Activated CD4-positive, CD25-positive, alpha-beta regulatory T cell treated with anti-CD3 and anti-CD28 coated beads, Interleukin-2, amount 50 U/mL, for 16 hours (primary cell): ENCODE measurements around the gene HOXA11.

Experiments
- DNase-seq: peaks from one replicate; pipeline ENCODE4 v3.0.0-alpha.2; 2020; ENCODE audit warnings: low read depth, low spot score

Gene HOXA11

DNA sequence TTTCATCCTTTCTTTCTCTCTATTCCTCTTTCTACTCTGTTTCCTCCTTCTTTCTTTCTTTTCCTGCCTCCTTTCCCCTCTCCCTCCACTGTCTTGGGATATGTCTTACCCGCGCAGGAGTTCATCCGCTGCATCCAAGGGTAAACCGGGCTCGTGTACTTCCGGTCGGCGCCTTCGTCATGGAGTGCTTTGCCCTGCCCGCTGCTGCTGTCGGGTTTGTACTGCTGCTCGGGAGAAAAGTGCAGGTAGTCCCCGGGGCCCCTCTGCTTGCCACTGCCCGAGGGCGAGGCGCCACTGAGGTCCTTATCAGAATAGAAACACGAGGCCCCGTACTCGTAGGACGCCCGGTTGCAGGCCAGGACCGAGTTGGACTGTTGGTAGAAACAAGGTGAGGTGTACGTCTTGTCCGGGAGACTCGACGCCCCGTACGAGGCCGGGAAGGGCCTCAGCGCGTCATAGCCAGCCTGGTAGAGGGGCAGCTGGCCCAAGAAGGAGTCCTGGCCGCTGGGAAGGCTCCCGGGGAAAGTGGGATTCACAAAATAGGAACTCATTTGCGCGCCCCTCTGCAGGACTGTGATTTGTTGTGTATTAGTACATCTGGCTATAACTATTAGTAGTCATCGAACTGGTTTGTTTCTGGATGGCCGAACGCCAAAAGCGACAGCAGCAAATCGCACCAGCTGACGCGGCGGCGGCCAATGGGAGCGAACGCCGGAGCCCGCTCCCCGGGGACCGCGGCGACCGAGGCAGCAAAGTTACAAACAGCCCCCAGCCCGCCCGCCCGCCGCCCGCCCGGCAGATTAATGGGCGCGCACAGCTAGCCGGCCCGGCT lies 37.6 kb downstream of the HOXA11 start, which contains the start of gene HOXA6:
Gene HOXA6 (minus strand): TSS at position 576 of the 832 bp plus-strand sequence. CDS start 25 bp downstream, at position 551.
- DNase-seq = no peak

- DNase-seq = no peak
These were observed 38.4 kb downstream of the HOXA11 start for GRCh38 chr7:27146491-27147198.

DNA sequence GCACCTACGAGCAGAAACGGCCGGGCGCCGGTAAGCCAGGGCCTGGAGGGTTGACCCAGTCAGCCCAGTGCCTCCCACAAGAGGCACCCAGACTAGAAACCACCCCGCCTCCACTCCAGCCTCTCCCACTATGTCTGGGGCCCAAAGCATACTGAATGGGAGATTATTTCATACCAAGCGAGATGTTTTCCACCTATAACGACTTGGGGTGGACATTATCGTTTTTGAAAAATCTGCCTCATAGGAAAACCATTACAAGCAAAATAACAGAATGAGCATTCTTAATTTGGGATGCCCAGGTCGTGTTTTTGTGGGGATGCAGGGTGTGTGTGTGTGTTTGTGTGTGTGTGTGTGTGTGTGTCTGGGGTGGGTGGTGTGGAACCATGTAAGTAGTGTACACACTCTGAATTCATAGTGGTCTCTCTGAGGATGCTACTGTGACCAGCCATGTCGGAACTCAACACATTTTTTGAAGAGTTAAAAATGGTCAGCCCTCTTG lies 39.1 kb downstream of the HOXA11 start:
- DNase-seq = no peak

DNA sequence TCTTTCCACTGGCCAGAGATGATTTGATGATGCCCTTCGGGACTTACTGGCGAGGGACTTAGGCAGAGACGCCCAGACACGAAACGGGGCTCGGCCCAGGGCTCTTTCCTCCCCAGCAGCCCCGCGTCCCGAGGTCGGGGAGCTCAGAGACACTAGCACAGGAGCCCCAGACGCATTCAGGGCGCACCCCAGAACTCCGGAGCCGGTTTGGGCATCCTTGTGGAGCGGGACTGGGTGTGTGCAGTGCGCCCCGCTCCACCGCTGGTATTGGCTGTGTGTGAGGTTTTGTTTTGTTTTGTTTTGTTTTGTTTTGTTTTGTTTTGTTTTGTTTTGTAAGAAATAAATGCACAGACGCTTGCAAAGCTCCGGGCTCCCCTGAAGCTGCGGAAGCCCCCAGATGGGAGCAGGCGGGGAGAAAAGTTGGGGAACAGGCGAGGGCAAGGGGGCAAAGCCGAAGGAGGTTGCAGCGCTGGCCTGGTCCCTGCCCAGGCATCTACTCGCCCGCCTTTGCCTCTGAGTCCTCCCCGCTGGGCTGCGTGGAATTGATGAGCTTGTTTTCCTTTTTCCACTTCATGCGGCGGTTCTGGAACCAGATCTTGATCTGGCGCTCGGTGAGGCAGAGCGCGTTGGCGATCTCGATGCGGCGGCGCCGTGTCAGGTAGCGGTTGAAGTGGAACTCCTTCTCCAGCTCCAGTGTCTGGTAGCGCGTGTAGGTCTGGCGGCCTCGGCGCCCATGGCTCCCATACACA lies 39.7 kb downstream of the HOXA11 start:
- DNase-seq = no peak

DNA sequence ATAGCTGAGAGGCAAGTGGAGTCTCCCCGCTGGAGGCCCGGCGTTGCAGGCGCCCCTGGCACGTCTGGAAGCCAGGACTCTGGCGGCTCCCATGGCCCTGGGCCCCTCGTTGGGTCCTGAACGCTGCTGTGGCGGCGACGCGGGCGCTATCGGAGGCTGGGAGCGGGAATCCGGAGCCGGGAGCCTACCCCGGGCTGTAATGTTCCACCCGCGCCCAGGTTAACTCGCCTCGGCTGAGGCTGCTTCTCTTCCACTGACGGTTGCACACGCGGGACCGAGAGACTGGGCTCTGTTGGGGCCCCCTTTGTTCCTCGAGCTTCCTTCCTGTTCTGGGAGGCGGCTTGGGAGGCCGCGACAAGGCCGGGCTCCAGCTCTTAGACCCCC lies 40.3 kb downstream of the HOXA11 start:
- DNase-seq = no peak

GRCh38 chr7:27143950-27144780 lies 40.9 kb downstream of the HOXA11 start:
- DNase-seq = no peak

DNA sequence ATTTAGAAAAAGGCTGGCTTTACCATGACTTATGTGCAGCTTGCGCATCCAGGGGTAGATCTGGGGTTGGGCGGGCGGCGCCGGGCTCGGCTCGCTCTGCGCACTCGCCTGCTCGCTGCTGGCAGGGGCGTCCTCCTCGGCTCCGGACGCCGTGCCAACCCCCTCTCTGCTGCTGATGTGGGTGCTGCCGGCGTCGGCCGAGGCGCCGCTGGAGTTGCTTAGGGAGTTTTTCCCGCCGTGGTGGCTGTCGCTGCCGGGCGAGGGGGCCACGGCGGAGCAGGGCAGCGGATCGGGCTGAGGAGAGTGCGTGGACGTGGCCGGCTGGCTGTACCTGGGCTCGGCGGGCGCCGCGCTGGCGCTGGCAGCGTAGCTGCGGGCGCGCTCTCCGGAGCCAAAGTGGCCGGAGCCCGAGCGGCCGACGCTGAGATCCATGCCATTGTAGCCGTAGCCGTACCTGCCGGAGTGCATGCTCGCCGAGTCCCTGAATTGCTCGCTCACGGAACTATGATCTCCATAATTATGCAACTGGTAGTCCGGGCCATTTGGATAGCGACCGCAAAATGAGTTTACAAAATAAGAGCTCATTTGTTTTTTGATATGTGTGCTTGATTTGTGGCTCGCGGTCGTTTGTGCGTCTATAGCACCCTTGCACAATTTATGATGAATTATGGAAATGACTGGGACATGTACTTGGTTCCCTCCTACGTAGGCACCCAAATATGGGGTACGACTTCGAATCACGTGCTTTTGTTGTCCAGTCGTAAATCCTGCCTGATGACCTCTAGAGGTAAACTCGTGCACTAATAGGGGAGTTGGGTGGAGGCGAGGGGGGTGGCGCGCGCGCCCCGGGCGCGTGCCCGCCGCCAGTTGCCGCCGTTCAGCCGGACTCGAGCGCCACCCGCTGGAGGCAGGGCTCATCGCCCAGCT lies 41.7 kb downstream of the HOXA11 start, which contains the start of gene HOXA5:
Gene HOXA5 (minus strand): TSS at position 659 of the 927 bp plus-strand sequence. CDS start 74 bp downstream, at position 585.
- DNase-seq = no peak

GRCh38 chr7:27142580-27143022 lies 42.4 kb downstream of the HOXA11 start:
- no peak for DNase-seq

GRCh38 chr7:27141923-27142579 lies 43.0 kb downstream of the HOXA11 start:
- DNase-seq = no peak

DNA sequence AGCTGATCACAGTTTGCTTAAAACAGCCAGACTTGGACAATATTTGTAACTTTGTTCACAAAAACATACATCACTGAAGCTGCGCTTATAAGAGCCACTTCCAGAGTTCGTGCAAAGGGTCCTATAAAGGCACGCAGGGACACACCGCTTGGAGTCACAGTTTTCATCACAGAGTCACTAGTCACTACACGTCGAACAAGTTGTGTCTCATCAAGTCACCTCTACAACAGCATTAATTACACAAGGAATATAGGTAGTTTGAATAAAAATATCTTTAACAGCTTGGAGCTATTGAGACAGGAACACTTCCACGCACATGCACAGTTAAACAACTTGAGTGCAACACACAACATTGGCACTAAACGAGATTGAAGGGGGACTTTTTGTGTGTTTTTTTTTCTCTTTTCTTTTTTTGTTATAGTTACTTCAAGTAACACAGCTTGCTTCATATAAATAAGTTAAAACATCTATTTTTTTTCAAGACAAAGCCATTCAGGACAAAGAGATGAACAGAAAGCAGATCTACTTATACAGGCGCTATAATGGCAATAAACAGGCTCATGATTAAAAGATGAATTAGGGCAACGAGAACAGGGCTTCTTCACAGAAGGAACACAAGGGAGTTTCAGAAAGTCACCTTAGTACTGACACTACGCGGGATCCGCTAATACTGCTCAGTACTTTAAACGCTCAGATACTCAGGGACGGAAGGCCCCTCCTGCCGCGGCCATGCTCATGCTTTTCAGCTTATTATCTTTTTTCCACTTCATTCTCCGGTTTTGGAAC lies 43.7 kb downstream of the HOXA11 start:
- DNase-seq = no peak

- DNase-seq = no peak
These were observed 44.7 kb downstream of the HOXA11 start for GRCh38 chr7:27140126-27140857.

GRCh38 chr7:27139334-27140125 lies 45.5 kb downstream of the HOXA11 start:
- no peak for DNase-seq

GRCh38 chr7:27138985-27139333 lies 46.1 kb downstream of the HOXA11 start:
- no peak for DNase-seq

DNA sequence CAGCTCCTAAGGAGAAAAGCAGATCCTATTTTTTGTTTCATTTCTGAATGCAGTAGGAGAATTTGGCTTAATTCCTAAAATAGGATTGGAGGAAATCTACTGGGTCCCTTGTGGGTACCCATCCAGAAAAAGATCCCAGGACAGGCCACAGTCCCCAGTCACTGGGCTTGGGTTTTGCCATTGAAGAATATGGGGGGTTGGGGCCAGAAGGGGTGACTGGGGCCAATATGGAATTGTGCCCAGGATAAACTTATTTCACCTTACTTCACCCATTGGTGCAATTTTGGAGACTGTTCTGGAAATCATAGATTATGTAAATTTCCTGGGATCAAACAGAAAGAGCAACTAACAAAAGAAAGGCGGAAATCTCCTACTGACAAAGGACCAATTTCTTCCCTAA lies 46.6 kb downstream of the HOXA11 start:
- no peak for DNase-seq

DNA sequence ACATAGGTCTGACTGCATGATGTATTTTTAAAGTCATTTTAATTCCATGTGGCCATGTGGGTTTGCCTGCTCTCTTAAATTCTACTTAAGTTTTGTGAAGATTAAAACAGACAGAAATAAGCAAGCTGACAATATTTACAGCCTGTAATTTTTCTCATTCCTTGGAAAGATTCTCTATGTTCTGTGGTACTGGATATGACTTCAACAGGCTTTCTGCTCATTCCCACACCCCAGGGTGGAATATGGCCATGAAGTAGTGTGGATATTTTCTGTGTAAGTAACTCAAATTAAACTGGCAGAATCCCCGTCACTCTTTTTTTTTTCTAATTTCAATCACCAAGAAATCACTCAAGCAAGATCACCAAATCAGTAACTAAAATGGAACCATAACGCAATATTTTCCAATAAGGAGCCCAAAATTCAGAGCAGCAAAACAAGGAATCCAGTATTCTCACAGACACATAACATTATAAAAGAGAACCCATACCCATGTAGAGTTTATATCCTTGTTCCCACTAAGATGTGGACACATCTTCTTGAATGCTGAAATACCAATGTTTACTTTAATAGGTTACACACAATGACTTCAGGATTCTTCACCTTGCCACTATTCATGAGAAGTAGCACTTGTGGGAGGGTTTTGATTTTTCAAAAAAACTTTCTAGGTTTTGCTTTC lies 47.3 kb downstream of the HOXA11 start:
- no peak for DNase-seq

DNA sequence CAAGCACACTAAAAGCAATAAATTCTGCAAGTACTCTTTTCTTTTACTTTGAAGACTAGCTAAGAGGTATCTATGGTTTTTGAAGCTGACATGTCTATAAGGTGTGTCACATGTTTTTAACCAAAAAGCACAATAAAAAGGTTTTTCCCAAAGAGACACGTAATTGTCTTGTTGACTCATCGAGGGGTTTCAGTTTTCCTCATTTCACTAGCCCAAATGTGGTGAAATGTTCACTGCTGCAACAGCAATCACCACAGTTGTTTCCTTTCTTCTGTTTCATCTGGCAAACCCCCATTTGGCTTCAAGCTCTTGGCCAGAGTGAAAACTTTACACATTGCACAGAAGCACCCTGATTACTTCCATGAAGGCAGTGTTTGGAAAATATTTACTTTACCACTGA lies 50.6 kb downstream of the HOXA11 start:
- DNase-seq = no peak
